A673 (cell line): ENCODE measurements around the gene GLRA2.
"Not testable (repeated sequence)": the region's sequence is repeated elsewhere in the genome, so short reads cannot be mapped to it uniquely, and the experiment has no call there.

Source experiments
- EZH2 ChIP-seq: fragments of 200-600 bp; sonication (generic); IDR thresholded peaks from 2 replicates; pipeline ENCODE4 v1.6.1; 2017; ENCODE audit warnings: borderline replicate concordance, low read depth, mild to moderate bottlenecking, mixed read lengths, antibody characterized with exemption, low read length; ENCODE audit not compliant: poor library complexity, severe bottlenecking
- TF ChIP-seq, protein P1 (sequence below): fragments of 300-800, 200-600 bp; sonication (generic); conservative IDR thresholded peaks from 2 replicates; pipeline ENCODE4 v1.5.1; 2017; ENCODE audit warnings: low read depth, mild to moderate bottlenecking, antibody characterized with exemption, low read length, moderate library complexity, mixed read lengths

DNA sequence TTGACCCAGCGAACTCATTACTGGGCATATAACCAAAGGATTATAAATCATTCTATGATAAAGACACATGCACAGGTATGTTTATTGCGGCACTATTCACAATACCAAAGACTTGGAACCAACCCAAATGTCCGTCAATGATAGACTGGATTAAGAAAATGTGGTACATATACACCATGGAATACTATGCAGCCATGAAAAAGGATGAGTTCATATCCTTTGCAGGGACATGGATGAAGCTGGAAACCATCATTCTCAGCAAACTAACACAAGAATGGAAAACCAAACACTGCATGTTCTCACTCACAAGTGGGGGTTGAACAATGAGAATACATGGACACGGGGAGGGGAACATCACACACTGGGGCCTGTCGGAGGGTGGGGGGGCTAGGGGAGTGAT is 83.1 kb downstream of the GLRA2 start:
- TF ChIP-seq, protein P1, sequence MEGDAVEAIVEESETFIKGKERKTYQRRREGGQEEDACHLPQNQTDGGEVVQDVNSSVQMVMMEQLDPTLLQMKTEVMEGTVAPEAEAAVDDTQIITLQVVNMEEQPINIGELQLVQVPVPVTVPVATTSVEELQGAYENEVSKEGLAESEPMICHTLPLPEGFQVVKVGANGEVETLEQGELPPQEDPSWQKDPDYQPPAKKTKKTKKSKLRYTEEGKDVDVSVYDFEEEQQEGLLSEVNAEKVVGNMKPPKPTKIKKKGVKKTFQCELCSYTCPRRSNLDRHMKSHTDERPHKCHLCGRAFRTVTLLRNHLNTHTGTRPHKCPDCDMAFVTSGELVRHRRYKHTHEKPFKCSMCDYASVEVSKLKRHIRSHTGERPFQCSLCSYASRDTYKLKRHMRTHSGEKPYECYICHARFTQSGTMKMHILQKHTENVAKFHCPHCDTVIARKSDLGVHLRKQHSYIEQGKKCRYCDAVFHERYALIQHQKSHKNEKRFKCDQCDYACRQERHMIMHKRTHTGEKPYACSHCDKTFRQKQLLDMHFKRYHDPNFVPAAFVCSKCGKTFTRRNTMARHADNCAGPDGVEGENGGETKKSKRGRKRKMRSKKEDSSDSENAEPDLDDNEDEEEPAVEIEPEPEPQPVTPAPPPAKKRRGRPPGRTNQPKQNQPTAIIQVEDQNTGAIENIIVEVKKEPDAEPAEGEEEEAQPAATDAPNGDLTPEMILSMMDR = not testable (repeated sequence)
- not testable (repeated sequence) for TF ChIP-seq EZH2
